Non-pigmented ciliary epithelial cell (primary cell): ENCODE measurements around the gene CHRM3.
"Not testable (repeated sequence)": the region's sequence is repeated elsewhere in the genome, so short reads cannot be mapped to it uniquely, and the experiment has no call there.

Experiments used
- DNase-seq: peaks from one replicate; pipeline ENCODE4 v3.0.0-alpha.2; 2010; ENCODE audit warnings: low read depth

The CHRM3 gene

DNA sequence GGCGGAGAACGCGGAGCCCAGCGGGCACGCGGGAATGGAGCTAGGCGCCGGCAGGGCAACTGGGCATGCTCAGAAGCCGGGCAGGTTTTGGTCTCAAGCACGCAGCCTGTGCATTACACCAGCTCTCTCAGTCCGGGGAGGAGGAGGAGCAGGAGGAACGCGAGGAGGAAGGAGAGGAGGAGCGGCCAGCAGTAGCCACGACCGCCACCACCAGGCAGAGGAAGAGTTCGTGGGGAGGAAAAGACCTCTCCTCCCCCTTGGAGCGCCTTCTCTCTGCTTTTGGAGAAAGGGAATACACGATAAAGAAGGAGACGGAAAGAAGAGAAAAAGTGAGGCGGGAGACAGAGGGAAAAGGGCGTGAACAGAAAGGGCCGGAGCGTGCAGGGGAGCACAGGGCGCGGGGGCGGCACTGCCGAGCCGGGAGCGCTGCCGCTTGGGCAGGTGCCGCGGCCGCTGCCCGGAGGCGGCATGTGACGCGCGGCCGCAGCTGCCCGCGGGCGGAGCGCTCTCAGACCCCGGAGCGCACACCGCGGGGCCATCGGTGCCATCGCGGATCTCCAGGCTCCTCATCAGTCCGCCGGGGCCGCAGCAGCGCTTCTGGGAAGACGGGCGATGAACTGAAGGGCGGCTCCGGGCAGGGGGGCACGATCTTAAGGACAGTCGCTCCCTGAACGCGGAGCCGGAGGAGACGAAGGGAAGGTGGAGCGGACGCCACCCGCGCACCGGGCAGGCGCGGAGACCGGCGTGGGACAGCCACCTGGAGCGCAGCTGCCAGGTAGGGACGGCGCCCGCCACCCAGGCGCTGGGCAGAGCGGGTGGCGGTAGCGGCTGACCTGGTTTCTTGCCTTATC lies at the start of gene CHRM3:
TSS of gene CHRM3 (plus strand) at position 116 of the 851 bp plus-strand sequence. CDS start 520,884 bp downstream, outside the sequence.
- DNase-seq, result no peak

DNA sequence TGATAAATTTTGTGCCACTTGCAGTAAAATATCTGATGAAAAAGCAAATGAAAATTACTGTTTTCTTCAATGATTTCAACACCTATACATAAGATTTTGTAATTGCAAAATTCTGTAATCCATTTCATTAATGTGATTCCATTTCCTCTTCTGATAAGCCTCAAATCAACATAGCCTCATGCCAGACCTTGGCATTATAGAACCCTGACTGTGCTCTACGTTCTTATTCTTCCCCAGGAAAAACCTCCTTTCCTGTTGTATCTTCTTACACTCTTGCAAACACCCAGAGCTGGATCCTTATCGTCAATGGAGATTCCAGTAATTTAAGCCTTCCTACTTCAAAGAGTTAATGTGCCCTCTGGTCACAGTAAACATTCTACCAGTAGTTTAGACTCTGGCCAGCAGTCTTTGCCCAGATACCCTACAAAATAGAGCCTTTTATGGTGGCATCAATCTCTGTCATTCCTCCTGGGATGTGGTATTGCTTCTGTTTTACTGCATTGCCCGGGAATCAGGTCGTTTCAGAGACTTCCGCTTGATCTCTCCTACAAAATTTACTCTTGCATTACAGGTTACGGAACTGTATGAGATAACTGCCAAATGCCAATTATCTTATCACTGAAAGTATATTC lies 48.5 kb upstream of the CHRM3 start:
- no peak for DNase-seq

GRCh38 chr1:239347776-239348175 lies 38.6 kb upstream of the CHRM3 start:
- DNase-seq, result no peak

DNA sequence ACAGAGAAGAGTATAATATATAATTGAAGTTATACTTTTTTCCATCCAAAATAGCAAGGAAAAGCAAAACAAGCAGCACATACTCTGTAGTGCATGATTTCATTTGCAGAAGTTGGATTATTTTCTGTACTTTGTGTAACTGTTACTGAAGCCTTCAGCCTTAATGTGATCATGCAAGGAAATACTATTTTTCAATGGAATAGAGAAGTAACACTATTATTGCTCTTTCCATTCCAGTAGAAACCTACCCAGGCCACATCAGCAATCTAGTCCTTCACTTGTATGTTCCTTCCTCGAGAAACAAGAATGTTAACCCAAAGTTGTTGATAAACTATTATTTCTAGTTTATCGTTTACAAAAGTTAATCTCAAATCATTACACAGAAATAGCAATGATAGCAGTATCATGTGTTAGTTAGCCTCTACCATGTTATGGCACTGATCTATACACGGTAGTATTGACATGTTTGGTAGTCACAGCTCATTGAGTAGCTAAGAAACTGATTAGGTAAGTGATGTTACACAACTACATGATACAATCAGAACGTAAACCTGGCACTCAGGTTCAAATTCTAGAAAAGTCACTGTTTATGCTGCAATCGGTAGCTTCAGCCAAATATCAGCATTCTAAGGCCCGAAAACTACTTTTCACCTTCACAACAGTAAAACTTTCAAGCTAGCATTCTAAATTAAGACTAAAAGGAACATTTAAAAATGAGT lies 37.6 kb upstream of the CHRM3 start:
- no peak for DNase-seq

- no peak for DNase-seq
Observed at GRCh38 chr1:239349699-239350098, 36.7 kb upstream of the CHRM3 start.

GRCh38 chr1:239353536-239353935 lies 32.8 kb upstream of the CHRM3 start:
- no peak for DNase-seq

- DNase-seq, result no peak
Observed at GRCh38 chr1:239354231-239354630, 32.1 kb upstream of the CHRM3 start.

DNA sequence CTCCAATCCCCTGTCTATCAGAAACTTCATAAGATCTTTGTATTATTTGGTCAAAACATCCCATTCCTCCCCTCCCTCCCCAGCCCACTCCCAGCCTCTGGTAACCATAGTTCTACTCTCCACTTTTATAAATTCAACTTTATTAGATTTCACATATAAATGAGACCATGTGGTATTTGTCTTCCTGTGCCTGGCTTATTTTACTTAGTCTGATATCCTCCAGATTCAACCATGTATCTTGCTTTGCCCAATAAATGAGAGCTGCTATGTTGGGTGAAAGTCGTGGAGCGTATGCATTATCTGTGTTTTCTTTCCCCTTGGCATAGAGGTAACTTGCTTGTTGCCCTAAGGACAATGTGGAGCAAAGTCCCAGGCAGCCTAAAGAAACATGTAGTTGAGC lies 28.5 kb upstream of the CHRM3 start:
- DNase-seq, result no peak

GRCh38 chr1:239361403-239361802 lies 25.0 kb upstream of the CHRM3 start:
- DNase-seq, result peak; percentile 28

- no peak for DNase-seq
Observed at GRCh38 chr1:239363930-239364329, 22.4 kb upstream of the CHRM3 start.

GRCh38 chr1:239367196-239367810 lies 19.1 kb upstream of the CHRM3 start:
- no peak for DNase-seq

DNA sequence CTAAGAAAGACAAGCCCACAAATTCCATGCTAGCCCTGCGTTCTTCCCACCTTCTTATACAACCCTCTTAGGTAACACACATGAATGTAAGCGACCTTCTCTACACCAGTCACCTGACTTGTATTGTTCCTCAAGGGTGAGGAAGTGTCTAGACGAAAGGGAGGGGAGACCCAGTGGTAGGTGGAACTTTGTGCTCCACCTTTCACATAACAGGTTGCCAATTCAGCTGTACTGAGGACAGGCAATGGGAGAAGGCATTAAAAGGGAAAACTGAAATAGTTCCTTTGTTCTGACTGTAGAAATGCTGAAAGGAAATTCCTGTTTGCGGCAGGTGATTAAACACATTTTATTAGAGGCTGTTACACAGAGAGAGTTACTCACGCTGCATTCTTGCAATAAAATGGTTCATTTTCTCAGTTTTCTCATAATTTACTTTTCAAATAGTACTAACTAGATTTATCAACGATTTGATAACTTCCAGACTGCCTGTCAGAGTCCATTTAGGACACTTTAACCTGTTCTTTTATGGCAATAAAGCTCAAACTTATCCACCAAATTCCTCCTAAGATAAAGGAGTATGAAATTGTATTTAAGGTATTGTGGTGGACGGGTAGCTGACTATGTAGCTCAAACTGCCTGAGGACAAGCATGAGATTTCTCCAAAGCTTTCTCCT lies 17.8 kb upstream of the CHRM3 start:
- no peak for DNase-seq

DNA sequence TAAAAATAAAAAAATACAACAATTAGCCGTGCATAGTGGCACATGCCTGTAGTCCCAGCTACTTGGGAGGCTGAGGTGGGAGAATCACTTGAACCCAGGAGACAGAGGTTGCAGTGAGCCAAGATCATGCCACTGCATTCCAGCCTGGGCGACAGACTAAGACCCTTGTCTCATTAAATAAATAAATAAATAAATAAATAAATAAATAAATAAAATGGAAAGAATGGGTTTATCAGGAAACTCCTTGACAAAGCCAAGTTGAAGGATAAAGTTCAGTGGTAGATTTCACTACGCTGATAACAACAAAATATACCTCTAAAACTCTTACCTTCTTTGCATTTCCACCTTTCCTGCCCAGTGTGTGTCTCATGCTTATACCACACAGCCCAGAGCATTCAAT lies 15.5 kb upstream of the CHRM3 start:
- not testable (repeated sequence) for DNase-seq

- DNase-seq, result no peak
Observed at GRCh38 chr1:239382666-239383065, 3.7 kb upstream of the CHRM3 start.

DNA sequence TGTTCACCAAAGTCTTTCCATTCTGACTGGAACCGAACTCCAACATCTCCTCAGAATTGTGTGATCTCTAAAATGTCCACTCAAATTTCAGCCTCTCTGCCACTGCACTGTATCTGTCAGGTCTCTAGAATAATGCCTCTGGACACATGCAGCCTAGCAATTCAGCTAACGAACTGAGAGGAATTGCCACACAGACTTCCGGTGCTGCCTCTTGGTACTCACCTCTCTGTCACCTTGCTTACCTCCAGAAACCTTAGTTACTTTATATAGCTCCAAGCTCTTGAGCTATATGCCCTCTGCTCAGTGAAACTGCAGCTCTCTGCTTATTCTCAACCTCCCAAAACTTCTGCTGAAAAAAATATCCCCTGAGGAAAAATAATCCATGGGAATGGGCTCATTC lies 2.7 kb upstream of the CHRM3 start:
- no peak for DNase-seq

DNA sequence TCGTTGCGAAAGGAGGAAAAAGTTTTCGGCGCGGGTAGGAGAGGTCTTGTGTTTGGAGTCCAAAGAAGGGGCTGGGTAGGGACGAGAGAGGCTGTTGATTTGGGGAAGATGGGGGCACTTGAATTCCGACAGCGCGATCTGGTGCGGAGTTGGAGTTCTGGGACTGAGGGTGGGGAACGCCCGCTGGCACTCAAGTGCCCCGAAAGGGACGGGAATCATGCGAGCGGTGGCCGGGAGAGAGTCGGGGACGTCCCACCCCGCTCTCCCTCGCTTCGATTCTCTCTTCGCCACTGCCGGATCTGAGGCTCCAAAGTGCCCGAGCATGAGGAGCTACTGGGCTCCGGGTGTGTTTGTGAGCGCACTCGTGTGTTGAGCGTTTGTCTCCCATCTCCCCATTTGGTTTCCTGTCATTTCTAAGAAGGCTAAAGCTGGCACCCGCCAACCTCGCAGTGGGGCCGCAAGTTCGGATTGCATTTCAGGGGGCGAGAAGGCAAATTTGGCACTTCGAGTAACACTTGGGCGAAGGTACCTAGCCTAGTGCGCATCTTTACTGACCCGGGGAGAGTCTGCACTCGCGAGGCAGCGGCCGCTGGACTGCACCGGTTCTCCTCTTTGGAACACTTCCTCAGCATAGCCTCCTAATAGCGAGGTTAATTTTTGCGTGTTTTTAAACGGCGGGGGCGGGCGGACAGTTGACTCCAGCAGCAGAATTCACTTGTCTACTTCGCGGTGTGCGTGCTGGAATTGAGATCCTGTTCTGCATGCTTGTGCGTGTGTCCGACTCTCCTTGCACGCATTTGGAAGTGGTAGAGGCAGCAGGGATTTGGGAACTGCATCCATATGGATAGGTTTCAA lies 1.2 kb downstream of the CHRM3 start:
- DNase-seq, result no peak

DNA sequence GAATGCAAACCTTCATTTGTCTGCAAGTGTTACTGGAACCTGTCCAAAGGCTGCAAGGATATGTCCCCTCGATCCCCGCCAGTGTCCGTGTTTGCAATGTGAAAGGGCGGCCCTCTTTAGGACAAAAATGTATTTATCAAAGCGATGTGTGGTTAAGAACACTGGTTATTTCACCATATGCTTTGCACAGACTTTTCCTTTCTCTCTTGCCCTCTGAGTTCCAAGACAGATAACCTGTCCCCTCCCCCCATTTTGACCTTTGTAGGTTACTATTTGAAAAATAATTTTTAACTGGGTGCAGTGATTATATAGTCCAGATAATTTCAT lies 1.8 kb downstream of the CHRM3 start:
- DNase-seq, result no peak

- DNase-seq, result no peak
Observed at GRCh38 chr1:239388578-239388977, 2.2 kb downstream of the CHRM3 start.

DNA sequence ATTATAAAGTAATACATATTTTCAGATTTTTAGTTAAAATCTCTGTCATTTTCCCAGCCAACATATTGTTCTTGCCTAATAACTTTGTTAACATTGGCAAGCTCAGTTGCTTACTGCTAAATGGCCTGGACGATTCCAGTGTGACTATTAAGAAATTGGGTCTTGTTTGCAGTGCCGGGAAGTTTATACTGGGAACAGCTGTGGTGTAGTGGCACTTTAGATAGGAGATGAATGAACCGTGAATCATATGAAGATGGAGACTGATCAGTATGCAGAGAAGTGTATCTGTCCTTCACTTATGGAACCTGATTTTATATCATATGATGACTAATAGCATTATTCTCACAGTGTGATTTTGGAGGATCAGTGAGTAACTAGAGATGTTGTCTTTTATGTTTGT lies 3.3 kb downstream of the CHRM3 start:
- DNase-seq, result no peak

- DNase-seq, result no peak
Observed at GRCh38 chr1:239392271-239392670, 5.9 kb downstream of the CHRM3 start.

- DNase-seq, result no peak
Observed at GRCh38 chr1:239394107-239394506, 7.7 kb downstream of the CHRM3 start.
